Midbrain (tissue), 1 donor: ENCODE data around the gene CACNB2.

ENCODE experiments used
- DNase-seq: peaks from one replicate; lab custom pipeline; 2025; lab: John Stamatoyannopoulos, UW

The CACNB2 gene

DNA sequence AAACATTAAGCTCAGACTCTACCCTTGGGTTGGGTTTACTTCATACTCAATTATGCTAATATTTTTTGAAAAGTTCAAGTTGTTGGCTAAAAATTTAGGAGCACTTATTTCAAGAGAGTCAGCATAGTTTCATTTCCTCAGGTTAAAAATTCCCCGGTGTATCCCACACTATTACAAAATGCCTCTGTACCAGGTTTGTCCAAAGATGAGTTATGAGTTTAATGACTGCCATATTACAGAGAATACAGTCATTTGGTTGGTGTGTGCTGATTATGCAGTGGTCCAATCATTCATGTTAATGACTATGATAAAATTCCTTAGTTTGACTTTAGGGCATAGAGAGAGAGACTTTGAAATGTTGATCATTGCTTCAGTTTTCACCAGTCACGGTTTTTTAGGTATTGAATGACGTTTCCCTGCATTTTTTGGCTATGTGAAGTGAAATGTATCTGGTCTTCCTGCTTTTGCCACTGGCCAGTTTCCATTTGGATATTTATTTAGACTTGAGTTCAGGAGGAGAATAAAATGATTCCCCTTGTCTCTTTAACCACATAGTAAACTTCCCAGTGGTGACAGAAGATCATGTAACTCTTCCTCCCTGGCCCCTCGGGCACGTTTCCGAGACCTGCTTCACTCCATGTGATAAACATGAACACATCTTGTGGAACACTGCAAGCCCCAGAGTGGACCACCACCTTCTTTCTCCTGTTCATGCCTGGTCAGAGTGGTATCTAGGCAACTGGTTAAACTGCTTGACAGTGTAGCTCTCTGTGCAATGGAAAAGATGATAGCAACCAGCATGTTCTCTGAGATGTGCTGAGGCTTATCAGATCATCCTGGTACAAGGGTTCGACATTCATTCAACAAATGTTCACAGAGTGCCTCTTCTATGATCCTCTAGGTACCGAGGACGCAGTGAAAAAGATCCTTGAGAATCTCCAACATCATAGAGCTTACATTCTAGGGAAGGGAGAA is 153.6 kb downstream of the CACNB2 start:
- no peak for DNase-seq

- no peak for DNase-seq
Observed at GRCh38 chr10:18294633-18295032, 154.4 kb downstream of the CACNB2 start.

DNA sequence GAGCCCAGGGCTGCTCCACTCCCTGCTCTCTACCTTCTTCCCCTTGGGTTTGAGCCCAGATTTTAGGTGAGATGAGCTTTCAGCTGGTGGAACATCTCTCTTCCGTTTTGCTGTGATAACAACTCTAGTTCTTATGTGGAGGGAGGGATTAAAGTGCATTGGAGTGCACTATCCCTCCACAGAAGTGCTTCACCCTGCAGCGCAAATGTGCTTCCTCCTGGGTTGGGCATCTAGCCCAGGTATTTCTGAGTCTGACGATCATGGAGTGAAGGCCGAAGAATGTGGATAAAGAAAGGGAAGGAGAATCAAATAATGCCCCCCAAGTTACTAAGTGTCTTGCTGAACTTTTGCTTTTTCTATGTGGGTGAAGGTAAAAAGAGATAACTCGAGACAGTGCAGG is 157.4 kb downstream of the CACNB2 start:
- DNase-seq: no peak

GRCh38 chr10:18298256-18298655 is 158.0 kb downstream of the CACNB2 start:
- DNase-seq: no peak

DNA sequence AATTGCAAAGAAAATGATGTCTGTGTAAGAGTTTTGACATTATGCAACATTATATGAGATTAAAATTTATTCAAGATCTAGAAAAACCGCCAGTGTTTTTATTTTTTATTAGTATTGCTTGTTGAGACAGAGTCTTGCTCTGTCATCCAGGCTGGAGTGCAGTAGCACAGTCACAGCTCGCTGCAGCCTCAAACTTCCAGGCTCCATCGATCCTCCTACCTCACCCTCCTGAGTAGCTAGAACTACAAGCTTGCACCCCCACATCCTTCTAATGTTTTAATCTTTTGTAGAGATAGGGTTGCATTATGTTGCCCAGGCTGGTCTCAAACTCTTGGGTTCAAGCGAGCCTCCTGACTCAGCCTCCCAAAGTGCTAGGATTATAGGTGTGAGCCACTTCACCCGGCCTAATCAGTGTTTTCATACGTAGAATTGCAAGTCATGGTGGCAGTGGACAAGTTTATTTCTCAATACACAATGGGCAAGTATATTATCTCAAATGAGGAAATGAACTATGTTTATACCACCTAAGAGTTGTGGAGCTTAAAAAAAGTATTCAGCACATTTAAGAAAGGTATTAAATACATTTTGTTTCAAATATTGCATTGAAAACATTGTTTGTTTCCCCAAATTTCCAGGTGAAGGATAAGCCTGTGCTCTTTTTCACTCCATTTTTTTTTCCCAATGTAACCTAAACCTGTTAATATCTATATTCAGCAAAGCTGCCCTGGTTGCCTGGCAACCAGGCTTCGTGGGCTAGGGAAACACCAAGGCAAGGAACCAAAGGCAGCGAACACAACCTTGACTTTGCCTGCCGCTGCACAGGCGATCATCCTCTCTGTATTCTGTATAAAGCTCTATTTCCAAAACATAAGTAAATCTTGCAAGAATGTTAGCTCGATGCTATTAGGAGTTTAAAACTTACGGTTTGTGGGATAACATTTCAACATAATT is 163.9 kb downstream of the CACNB2 start:
- DNase-seq: no peak

DNA sequence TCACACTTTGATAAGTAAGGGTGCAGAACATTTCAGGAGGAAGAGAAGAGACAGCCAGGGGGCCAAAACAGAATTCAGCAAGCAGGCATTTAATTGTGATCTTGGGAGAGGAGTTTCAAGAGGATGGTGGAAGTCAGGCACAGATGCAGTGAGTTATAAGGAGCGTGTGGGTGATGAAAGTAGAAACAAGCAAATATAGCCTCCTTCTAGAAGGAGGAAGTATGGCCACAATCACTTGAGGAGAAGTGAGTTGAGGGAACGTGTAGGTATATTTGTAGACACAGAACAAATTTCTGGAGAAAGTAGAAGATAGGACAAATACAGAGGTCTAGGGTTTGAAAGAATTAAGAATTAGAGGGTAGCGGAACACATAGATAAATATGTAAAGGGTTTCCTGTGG is 165.8 kb downstream of the CACNB2 start:
- no peak for DNase-seq

DNA sequence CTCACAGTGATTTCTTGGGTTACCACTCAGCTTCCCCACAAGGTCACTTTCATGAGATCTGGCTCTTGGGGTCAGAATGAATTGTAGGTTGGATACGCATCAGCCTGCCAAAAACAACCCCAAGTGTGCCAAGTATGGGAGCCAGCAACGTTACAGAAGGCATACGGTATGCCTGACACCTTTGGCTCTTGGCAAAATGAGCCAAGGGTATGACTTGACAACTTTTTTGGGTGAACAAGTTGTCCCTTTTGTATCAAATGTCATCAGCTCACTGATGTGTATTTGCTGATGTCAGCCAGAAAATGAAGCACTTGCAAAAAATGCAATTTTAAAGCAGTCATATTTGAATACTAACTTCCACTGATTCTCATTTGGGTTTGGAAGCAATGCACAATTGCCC is 168.4 kb downstream of the CACNB2 start:
- DNase-seq: no peak

GRCh38 chr10:18310761-18311160 is 170.5 kb downstream of the CACNB2 start:
- DNase-seq: no peak

DNA sequence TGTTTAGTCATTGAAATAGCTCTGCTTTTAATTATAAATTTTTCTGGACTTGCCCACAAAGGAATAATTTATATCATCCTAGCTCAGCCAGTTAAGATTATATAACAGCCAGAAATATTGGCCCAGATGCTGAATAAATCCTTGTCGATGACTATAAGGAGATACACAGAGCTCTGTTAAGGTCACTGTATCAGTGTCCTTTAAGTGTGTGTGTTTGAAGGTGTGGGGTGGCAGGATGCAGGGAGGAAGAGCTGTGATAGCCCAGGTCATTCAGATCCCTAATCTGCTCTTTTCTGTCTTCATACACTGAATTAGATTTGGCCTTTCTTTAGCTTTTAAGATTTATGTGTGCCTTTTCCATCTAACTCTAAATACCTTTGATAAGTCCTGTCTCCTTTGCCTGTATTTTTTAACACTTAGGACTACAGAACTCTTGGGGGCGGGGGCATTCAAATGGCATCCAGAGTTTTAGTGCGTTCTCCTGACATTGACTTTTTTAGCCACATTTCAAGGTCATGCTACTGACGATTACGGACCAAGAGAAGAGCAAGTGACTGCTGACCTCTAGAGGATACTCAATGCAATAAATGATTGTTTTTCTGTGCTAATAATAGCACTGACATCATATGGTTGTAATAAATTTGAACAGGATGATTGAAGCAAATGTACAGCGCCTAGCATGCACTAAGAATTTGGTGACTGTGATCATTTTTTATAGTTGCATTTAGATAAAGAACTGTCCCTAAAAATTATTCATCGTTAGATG is 172.3 kb downstream of the CACNB2 start:
- peak; percentile 37 for DNase-seq

DNA sequence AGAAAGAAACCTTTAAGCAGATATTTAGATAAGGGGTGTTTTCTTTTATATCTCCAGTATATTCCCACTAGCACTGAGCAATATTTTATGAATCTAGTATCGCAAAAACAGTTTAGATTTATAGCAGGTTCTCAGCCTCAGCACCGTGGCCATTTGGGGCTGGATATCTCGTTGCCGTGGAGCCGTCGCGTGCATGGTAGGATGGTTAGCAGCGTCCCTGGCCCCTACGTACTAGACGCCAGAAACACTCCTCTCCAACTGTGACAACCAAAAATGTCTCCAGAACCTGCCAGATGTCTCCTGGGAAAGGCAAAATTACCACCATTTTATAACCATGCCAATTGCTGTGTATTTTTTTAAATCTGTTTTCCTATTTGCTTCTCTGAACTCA is 172.9 kb downstream of the CACNB2 start:
- no peak for DNase-seq

- DNase-seq: no peak
Observed at GRCh38 chr10:18313626-18314025, 173.4 kb downstream of the CACNB2 start.

GRCh38 chr10:18319628-18320027 is 179.4 kb downstream of the CACNB2 start:
- no peak for DNase-seq

DNA sequence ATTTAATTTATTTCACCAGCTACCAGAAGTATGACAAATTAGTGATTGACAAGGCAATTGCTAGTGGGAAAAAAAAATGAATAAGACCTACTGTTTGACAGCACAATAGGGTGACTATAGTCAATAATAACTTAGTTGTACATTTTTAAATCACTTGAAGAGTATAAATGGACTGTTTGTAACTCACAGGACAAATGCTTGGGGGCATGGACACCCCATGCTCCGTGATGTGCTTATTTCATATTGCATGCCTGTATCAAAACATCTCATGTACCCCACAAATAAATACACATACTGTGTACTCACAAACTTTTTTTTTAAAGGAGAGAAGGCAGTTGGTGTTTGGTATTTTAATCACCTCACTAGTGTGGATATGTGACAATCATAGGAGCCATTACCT is 181.1 kb downstream of the CACNB2 start:
- no peak for DNase-seq

- no peak for DNase-seq
Observed at GRCh38 chr10:18323916-18324315, 183.7 kb downstream of the CACNB2 start.

- DNase-seq: no peak
Observed at GRCh38 chr10:18325410-18325809, 185.2 kb downstream of the CACNB2 start.

DNA sequence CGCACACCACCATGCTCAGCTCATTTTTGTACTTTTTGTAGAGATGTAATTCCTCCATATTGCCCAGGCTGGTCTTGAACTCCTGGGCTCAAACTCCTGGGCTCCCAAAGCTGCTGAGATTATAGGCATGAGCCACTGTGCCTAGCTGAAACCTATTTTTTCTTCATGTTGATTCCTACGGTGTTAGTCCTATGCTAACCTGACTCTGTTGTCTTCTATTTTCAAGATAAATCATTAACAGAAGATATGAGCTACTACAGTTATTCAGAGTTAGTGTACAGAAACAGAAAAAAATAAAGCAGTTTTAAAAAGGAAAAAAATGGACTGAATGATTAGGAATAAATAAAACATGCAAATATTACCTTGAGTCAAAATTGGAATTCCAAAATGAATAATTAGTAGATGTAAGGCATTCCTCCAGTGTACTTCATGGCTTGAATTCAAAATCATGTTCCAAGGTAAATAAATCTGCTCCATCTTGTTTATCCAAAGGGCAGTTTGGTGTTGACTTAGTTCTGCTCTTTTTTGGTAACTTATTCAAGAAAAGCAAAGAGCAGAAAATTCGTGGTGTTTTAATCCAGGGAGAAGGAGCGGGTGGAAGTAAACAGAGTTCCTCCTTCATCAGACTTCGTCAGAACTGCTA is 185.8 kb downstream of the CACNB2 start:
- no peak for DNase-seq

- DNase-seq: no peak
Observed at GRCh38 chr10:18328941-18329340, 188.7 kb downstream of the CACNB2 start.

- no peak for DNase-seq
Observed at GRCh38 chr10:18332048-18332447, 191.8 kb downstream of the CACNB2 start.

DNA sequence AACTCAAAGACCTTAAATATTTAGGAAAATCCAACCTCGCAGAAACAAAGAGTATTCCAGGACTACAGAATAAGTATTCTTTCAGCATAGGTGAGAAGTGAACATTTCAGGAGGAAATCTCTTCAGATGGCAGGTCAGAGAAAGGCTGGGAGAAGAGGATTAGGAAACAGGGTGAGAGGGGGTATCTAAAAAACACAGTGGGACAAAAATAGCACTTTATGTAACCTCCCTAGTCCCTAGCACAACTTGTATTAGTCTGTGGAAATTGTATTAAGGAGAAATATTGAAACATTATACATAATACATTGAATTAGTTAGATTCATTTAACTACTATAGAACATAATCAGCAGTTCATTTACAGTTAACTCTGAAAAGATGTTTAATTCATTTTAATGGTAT is 192.3 kb downstream of the CACNB2 start:
- no peak for DNase-seq

- DNase-seq: no peak
Observed at GRCh38 chr10:18333621-18334020, 193.4 kb downstream of the CACNB2 start.

- no peak for DNase-seq
Observed at GRCh38 chr10:18334116-18334867, 194.1 kb downstream of the CACNB2 start.
